ENCODE results near the gene CCDC183. TPM values are rescaled to one million over a fixed set of nuclear protein-coding genes. Genes with fewer than 3 reads are reported as not detected.
A peak's percentile ranks its signal among the peaks of the same experiment; 100 is the strongest.
"Not testable (repeated sequence)": the region's sequence is repeated elsewhere in the genome, so short reads cannot be mapped to it uniquely, and the experiment has no call there.

Gene CCDC183
- total and polyA plus RNA-seq, 8 donors = 2.4 to 10.7 (median 3.1) TPM

- H3K4me3 ChIP-seq = no peak overlapping the region
- peak in 4 of 6 donors; percentile 6 to 73 (median 36) for DNase-seq
- no peaks in the 10 kb centered on the region for H3K27me3 ChIP-seq
- ATAC-seq = no peak
- intact Hi-C loops (cut with DNase I) = no loop called here
- no peak for FAIRE-seq
- H3K27ac ChIP-seq = no peak overlapping the region
- peaks cover 0 to 40% (median 11%) of the 10 kb centered on the region in 3 donors for H3K36me3 ChIP-seq
- no peaks in the 10 kb centered on the region for H3K9me3 ChIP-seq
- TF ChIP-seq, protein P1, sequence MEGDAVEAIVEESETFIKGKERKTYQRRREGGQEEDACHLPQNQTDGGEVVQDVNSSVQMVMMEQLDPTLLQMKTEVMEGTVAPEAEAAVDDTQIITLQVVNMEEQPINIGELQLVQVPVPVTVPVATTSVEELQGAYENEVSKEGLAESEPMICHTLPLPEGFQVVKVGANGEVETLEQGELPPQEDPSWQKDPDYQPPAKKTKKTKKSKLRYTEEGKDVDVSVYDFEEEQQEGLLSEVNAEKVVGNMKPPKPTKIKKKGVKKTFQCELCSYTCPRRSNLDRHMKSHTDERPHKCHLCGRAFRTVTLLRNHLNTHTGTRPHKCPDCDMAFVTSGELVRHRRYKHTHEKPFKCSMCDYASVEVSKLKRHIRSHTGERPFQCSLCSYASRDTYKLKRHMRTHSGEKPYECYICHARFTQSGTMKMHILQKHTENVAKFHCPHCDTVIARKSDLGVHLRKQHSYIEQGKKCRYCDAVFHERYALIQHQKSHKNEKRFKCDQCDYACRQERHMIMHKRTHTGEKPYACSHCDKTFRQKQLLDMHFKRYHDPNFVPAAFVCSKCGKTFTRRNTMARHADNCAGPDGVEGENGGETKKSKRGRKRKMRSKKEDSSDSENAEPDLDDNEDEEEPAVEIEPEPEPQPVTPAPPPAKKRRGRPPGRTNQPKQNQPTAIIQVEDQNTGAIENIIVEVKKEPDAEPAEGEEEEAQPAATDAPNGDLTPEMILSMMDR (IDR thresholded peaks at IDR 0.05) = no peak
- peaks cover 0 to 16% (median 6%) of the 10 kb centered on the region in 3 donors for H3K4me1 ChIP-seq
- 91 to 92% methylated on average over 41 of the region's 41 CpGs for WGBS, 2 donors
Measured at GRCh38 chr9:136829981-136830885, 34.1 kb downstream of the CCDC183 start.

- DNase-seq (peak in 1 of 6 donors; percentile 55), FAIRE-seq (no peak), ATAC-seq (no peak)
- 92 to 93% methylated on average over 29 to 30 of the region's 30 CpGs for WGBS, 2 donors
- TF ChIP-seq, protein P1 (IDR thresholded peaks at IDR 0.05) = no peak
- peaks cover 0 to 16% (median 6%) of the 10 kb centered on the region in 3 donors for H3K4me1 ChIP-seq
- H3K27ac ChIP-seq = no peak overlapping the region
- no peaks in the 10 kb centered on the region for H3K9me3 ChIP-seq
- no peak overlapping the region for H3K4me3 ChIP-seq
- H3K36me3 ChIP-seq = peaks cover 0 to 32% (median 7%) of the 10 kb centered on the region in 3 donors
- intact Hi-C loops (cut with DNase I) = no loop called here
- H3K27me3 ChIP-seq = no peaks in the 10 kb centered on the region
Measured at GRCh38 chr9:136831002-136831719, 35.0 kb downstream of the CCDC183 start.

- WGBS, 2 donors = 91 to 94% methylated on average over 23 of the region's 23 CpGs
- TF ChIP-seq, protein P1 (IDR thresholded peaks at IDR 0.05) = no peak
- ATAC-seq (no peak), FAIRE-seq (no peak), DNase-seq (peak in 3 of 6 donors; percentile 19 to 72 (median 30))
- H3K27me3 ChIP-seq = no peaks in the 10 kb centered on the region
- peaks cover 0 to 12% (median 6%) of the 10 kb centered on the region in 3 donors for H3K4me1 ChIP-seq
- no peak overlapping the region for H3K4me3 ChIP-seq
- H3K36me3 ChIP-seq = peaks cover 0 to 32% (median 6%) of the 10 kb centered on the region in 3 donors
- intact Hi-C loops (cut with DNase I) = no loop called here
- no peak overlapping the region for H3K27ac ChIP-seq
- no peaks in the 10 kb centered on the region for H3K9me3 ChIP-seq
Measured at GRCh38 chr9:136831720-136832104, 35.6 kb downstream of the CCDC183 start.

DNA sequence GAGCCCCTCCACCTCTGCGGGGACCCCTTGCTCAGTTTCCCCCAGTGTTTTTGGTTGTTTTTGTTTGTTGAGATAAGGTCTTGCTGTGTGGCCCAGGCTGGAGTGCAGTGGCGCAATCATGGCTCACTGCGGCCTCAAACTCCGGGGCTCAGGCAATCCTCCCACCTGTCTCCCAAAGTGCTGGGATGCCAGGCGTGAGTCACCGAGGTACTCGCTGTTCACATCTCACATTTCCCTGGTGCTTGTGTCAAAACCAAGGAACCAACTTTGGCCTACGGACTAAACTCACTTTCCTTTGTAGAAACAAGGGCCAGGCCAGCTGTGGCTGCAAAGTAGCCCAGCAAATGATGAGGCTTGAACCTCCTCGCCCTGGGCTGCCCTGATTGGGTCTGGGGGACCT is 36.4 kb downstream of the CCDC183 start:
- ATAC-seq = no peak

GRCh38 chr9:136833381-136834048 is 37.4 kb downstream of the CCDC183 start:
- H3K27me3 ChIP-seq; ATAC-seq; H3K27ac ChIP-seq; H3K4me1 ChIP-seq; H3K9me3 ChIP-seq; FAIRE-seq; H3K4me3 ChIP-seq; intact Hi-C loops (cut with DNase I): not testable (repeated sequence)
- peak in 1 of 6 donors; percentile 60 for DNase-seq
- peaks cover 0 to 31% (median 6%) of the 10 kb centered on the region in 3 donors for H3K36me3 ChIP-seq
- 90 to 91% methylated on average over 16 of the region's 16 CpGs for WGBS, 2 donors

More for the DNA sequence above, 36.4 kb downstream of the CCDC183 start:
- intact Hi-C loops (cut with DNase I) = no loop called here
- Histone ChIP-seq H3K27ac (no peak overlapping the region), H3K9me3 (no peaks in the 10 kb centered on the region), H3K36me3 (peaks cover 0 to 32% (median 6%) of the 10 kb centered on the region in 3 donors), H3K4me1 (peaks cover 0 to 3% (median 3%) of the 10 kb centered on the region in 3 donors), H3K27me3 (no peaks in the 10 kb centered on the region), H3K4me3 (no peak overlapping the region)
- FAIRE-seq (no peak), DNase-seq (peak in 1 of 6 donors; percentile 47)
- TF ChIP-seq, protein P1 (IDR thresholded peaks at IDR 0.05) = no peak
- 92 to 93% methylated on average over 9 of the region's 9 CpGs for WGBS, 2 donors

Measured in pancreas (tissue), 10 donors.